SK-N-SH (cell line): ENCODE measurements around the gene OR2S2. TPM values are rescaled to one million over a fixed set of nuclear protein-coding genes. Genes with fewer than 3 reads are reported as not detected.

Experiments used
- CTCF ChIP-seq: fragments of 200-600 bp; sonication (generic); IDR thresholded peaks from 2 replicates; pipeline ENCODE4 v1.6.1; 2017; ENCODE audit warnings: antibody characterized with exemption, mild to moderate bottlenecking, moderate library complexity
- ELF1 ChIP-seq: IDR thresholded peaks from 2 replicates; pipeline ENCODE4 v1.4.0; 2012
- EP300 ChIP-seq, 2 experiments: IDR thresholded peaks; 2 replicates each; pipeline versions ENCODE4 v1.4.0 to v1.6.1; 2012; ENCODE audit warnings: borderline replicate concordance in 1 of 2, low read depth in 1 of 2, low read length in 1 of 2
- IRF3 ChIP-seq: fragments of 150-350 bp; IDR thresholded peaks from 2 replicates; pipeline ENCODE4 v1.6.1; 2016; ENCODE audit warnings: mild to moderate bottlenecking, low read depth, low read length
- JUND ChIP-seq: IDR thresholded peaks from 2 replicates; pipeline ENCODE4 v1.4.0; 2012
- MEF2A ChIP-seq: IDR thresholded peaks from 2 replicates; pipeline ENCODE4 v1.4.0; 2012; ENCODE audit warnings: low read depth, borderline replicate concordance
- MXI1 ChIP-seq: IDR thresholded peaks from 2 replicates; pipeline ENCODE4 v1.6.1; 2012; ENCODE audit warnings: mild to moderate bottlenecking, low read depth, low read length, improper control_type of control experiment
- PBX3 ChIP-seq: IDR thresholded peaks from 2 replicates; pipeline ENCODE4; 2012
- POLR2AphosphoS5 ChIP-seq: IDR thresholded peaks from 2 replicates; pipeline ENCODE4 v1.6.1; 2012; ENCODE audit warnings: low read depth, low read length
- REST ChIP-seq: IDR thresholded peaks from 2 replicates; pipeline ENCODE4 v1.6.1; 2012; ENCODE audit warnings: mild to moderate bottlenecking, low read depth, low read length, moderate library complexity
- RFX5 ChIP-seq: IDR thresholded peaks from 2 replicates; pipeline ENCODE4 v1.6.1; 2012; ENCODE audit warnings: mild to moderate bottlenecking, improper control_type of control experiment, low read length
- RXRA ChIP-seq: IDR thresholded peaks from 2 replicates; pipeline ENCODE4 v1.4.0; 2012; ENCODE audit warnings: low read depth, mild to moderate bottlenecking, borderline replicate concordance
- TCF12 ChIP-seq: IDR thresholded peaks from 2 replicates; pipeline ENCODE4 v1.4.0; 2012
- USF1 ChIP-seq: IDR thresholded peaks from 2 replicates; pipeline ENCODE4 v1.4.0; 2012; ENCODE audit warnings: low read depth, borderline replicate concordance
- USF2 ChIP-seq: fragments of 150-350 bp; IDR thresholded peaks from 2 replicates; pipeline ENCODE4 v1.6.1; 2017; ENCODE audit warnings: antibody characterized with exemption, low read length, low read depth, borderline replicate concordance
- polyA plus RNA-seq, 3 experiments: library from polyadenylated mRNA; depleted of rRNA; stranded (reverse); fragments of >200 nt; gene quantifications; 2 replicates each; pipeline ENCODE4 v1.2.3, GENCODE V29; 2012

Gene OR2S2
- polyA plus RNA-seq, 1 of the 3 experiments (the other 2 are of a cell fraction) = not detected

- TF ChIP-seq PBX3 (peak; percentile 89), USF2 (no peak), RFX5 (no peak), TCF12 (peak; percentile 85), ELF1 (no peak), EP300 (IDR thresholded peaks at IDR 0.05; ENCODE audit: borderline replicate concordance in 1 of 2, low read depth in 1 of 2, low read length in 1 of 2) (peak in 1 of 2 experiments; percentile 67; a peak in 1 of 4 replicates), POLR2AphosphoS5 (peak; percentile 49; the same call in 1 of the 2 replicates), IRF3 (no peak), REST (no peak), CTCF (no peak), MXI1 (no peak), JUND (peak; percentile 90), MEF2A (0 out of 2 replicates have a peak, but pooled peaks have one; percentile 9), RXRA (no peak), USF1 (no peak)
Measured at GRCh38 chr9:35923927-35924763, 33.8 kb downstream of the OR2S2 start (continued).
